ENCODE data around the gene IGSF21. TPM values are rescaled to one million over a fixed set of nuclear protein-coding genes. Genes with fewer than 3 reads are reported as not detected.

IGSF21 gene
- total and polyA plus RNA-seq, 2 donors (not counting 3 experiments of a cell fraction or from before 2014, with no cell fraction given), result not detected

DNA sequence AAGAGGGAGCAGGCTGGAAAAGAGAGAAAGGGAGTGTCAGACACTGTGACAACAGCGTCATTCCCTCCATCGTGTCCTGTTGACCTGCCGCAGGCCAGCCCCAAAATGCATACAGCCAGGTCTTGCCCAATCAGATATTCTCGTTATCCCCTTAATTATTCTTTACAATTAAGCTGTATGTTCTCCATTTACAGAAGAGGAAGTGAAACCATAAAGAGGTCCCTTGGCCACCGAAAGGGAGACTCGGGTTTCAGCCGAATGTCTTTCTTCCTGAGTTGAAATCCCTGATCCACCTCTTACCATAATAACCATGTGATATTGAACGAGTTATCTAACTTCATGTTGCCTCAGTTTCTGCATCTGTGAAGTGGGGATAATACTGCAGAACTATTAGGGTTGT lies 70.5 kb downstream of the IGSF21 start:
- H3K27ac ChIP-seq (ENCODE audit: insufficient read depth, low read depth, low read length), result no peak overlapping the region
- dilution Hi-C loops (cut with MboI; ENCODE audit: extremely low pct_ligation_motif_present, low sequenced_read_pairs) (no loop called here), intact Hi-C loops (cut with micrococcal nuclease) (no loop called here)
- ChIA-PET POLR2A (no interaction called here), CTCF (no interaction called here)
- H3K4me1 ChIP-seq (ENCODE audit: control insufficient read depth, extremely low read depth, insufficient read depth, low read length), result no peaks in the 10 kb centered on the region
- no TSS peak for BruUV-seq (replicated peaks)
- DNase-seq (ENCODE audit: low read depth, low spot score) (no peak), FAIRE-seq (no peak)
- H3K27me3 ChIP-seq (ENCODE audit: control insufficient read depth in 2 of 2, insufficient read depth in 2 of 2, low read length in 2 of 2), result no peaks in the 10 kb centered on the region
- TF ChIP-seq POLR2A (IDR thresholded peaks at IDR 0.05; ENCODE audit: low read depth, low read length), result no peak
- no peak for TF ChIP-seq JUN (IDR thresholded peaks at IDR 0.05; ENCODE audit: borderline replicate concordance, insufficient read depth, insufficient read length, low read depth)
- TF ChIP-seq MYC (IDR thresholded peaks at IDR 0.05; ENCODE audit: low read depth, low read length), result no peak
- TF ChIP-seq EZH2 (IDR thresholded peaks at IDR 0.05; ENCODE audit: borderline replicate concordance, low read depth, low read length, severe bottlenecking), result no peak
- no peak for TF ChIP-seq GATA2 (IDR thresholded peaks at IDR 0.05; ENCODE audit: insufficient read depth, insufficient read length, low read depth, low read length)
- TF ChIP-seq, protein P1, sequence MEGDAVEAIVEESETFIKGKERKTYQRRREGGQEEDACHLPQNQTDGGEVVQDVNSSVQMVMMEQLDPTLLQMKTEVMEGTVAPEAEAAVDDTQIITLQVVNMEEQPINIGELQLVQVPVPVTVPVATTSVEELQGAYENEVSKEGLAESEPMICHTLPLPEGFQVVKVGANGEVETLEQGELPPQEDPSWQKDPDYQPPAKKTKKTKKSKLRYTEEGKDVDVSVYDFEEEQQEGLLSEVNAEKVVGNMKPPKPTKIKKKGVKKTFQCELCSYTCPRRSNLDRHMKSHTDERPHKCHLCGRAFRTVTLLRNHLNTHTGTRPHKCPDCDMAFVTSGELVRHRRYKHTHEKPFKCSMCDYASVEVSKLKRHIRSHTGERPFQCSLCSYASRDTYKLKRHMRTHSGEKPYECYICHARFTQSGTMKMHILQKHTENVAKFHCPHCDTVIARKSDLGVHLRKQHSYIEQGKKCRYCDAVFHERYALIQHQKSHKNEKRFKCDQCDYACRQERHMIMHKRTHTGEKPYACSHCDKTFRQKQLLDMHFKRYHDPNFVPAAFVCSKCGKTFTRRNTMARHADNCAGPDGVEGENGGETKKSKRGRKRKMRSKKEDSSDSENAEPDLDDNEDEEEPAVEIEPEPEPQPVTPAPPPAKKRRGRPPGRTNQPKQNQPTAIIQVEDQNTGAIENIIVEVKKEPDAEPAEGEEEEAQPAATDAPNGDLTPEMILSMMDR (IDR thresholded peaks at IDR 0.05; ENCODE audit: extremely low read depth in 1 of 2, insufficient read depth in 1 of 2, low read depth in 1 of 2, low read length in 2 of 2), result no peak
- TF ChIP-seq POLR2AphosphoS5 (IDR thresholded peaks at IDR 0.05; ENCODE audit: insufficient read depth, low read depth, low read length), result no peak
- TF ChIP-seq, protein P2, sequence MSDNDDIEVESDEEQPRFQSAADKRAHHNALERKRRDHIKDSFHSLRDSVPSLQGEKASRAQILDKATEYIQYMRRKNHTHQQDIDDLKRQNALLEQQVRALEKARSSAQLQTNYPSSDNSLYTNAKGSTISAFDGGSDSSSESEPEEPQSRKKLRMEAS (IDR thresholded peaks at IDR 0.05; ENCODE audit: insufficient read depth, insufficient read length), result no peak
- TF ChIP-seq FOS (IDR thresholded peaks at IDR 0.05; ENCODE audit: borderline replicate concordance, insufficient read depth, low read length), result no peak
- H3K4me2 ChIP-seq (ENCODE audit: insufficient read depth, low read length), result no peak overlapping the region
- H3K4me3 ChIP-seq (replicated peaks in 1 of 3; ENCODE audit: insufficient read depth in 1 of 3, low read depth in 1 of 3, low read length in 3 of 3), result no peak overlapping the region
- no peaks in the 10 kb centered on the region for H3K79me2 ChIP-seq (ENCODE audit: control insufficient read depth, insufficient read depth, low read length)
- no peaks in the 10 kb centered on the region for H3K9me1 ChIP-seq (replicated peaks; ENCODE audit: control insufficient read depth, extremely low read depth, insufficient read depth, low read length)
- H3K36me3 ChIP-seq (ENCODE audit: control insufficient read depth in 2 of 2, extremely low read depth in 1 of 2, insufficient read depth in 2 of 2, low read length in 2 of 2), result no peaks in the 10 kb centered on the region
- no peaks in the 10 kb centered on the region for H4K20me1 ChIP-seq (replicated peaks; ENCODE audit: control insufficient read depth, extremely low read depth, insufficient read depth, low read length)
- no peaks in the 10 kb centered on the region for H3K9me3 ChIP-seq (replicated peaks; ENCODE audit: control insufficient read depth, insufficient read depth, low read length)
- H2AFZ ChIP-seq (ENCODE audit: low read depth, low read length), result no peak overlapping the region
- H3K9ac ChIP-seq (replicated peaks; ENCODE audit: extremely low read depth, insufficient read depth, low read length), result no peak overlapping the region
